ENCODE data around the gene ADGRB2. TPM values are rescaled to one million over a fixed set of nuclear protein-coding genes. Genes with fewer than 3 reads are reported as not detected.

The ADGRB2 gene
- total RNA-seq, 1 experiment from 2014 or later = 1.5 TPM

DNA sequence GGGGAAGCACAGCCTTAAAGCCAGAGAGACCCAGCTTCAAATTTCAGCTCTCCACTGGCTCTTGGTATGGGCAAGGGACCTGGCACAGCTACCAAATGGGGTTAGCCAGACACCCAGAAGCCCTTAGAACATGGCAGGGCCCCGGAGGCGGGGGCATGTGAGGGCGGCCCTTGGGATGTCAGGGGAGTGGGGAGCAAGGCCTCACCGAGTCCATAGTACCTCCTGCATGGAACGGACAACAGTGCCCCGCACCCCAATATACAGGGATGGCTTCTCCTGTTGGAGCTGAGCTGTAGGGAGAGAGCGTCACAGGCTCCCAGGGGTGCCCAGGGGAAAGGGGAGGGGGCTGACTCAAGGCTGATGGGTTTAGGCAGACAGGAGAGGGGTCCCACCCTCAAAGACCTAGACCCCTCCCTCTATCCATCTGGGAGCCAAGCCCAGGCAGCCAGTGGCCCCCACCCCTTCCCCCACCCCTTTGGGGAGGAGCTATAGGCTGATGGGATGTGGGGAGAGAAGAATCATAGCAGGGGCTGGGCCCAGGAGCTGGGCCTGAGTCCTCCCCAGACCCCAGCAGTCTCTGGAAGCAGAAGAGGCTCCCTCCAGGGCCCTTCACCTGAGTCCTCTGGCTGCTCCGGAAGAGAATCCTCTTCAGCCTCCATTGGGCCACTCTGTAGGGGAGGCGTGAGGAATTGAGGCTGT, 35.2 kb upstream of the ADGRB2 start:
- Mint-ChIP-seq H3K4me1 (ENCODE audit: insufficient read depth, unreplicated experiment) (peaks cover 9% of the 10 kb centered on the region), H3K27me3 (ENCODE audit: insufficient read depth, unreplicated experiment) (peaks cover 18% of the 10 kb centered on the region), H3K36me3 (ENCODE audit: insufficient read depth, unreplicated experiment) (no peaks in the 10 kb centered on the region), H3K4me3 (ENCODE audit: unreplicated experiment) (no peak overlapping the region), H3K27ac (ENCODE audit: low read depth, unreplicated experiment) (no peak overlapping the region), H3K9me3 (ENCODE audit: unreplicated experiment) (no peaks in the 10 kb centered on the region)
- ChIA-PET CTCF (interaction anchor here (0.5 to 2.3 kb wide), 4 partner anchors 9 to 346 kb away, joined by 3 to 8 read pairs (median 4); no protein-coding TSS in a partner anchor), POLR2A (interaction anchor here (0.5 to 2.3 kb wide), 2 partner anchors 134 to 135 kb away, joined by 5 to 6 read pairs; no protein-coding TSS in a partner anchor)
- no peak for TF ChIP-seq CTCF (IDR thresholded peaks at IDR 0.05; ENCODE audit: unreplicated experiment)
- no peak for DNase-seq (ENCODE audit: unreplicated experiment)
- no TSS peak for BruUV-seq (replicated peaks)
- intact Hi-C loops (cut with micrococcal nuclease) = loop anchor here (10.0 kb wide), 1 partner anchor 265 kb away; no protein-coding TSS in a partner anchor

- H3K4me1 Mint-ChIP-seq (ENCODE audit: insufficient read depth, unreplicated experiment) = peaks cover 9% of the 10 kb centered on the region
- ChIA-PET POLR2A (interaction anchor here (0.6 to 2.3 kb wide), 3 partner anchors 10 to 136 kb away, joined by 3 to 5 read pairs (median 4); no protein-coding TSS in a partner anchor), CTCF (interaction anchor here (0.5 to 2.3 kb wide), 9 partner anchors 8 to 345 kb away, joined by 3 to 8 read pairs (median 5); no protein-coding TSS in a partner anchor)
- H3K9me3 Mint-ChIP-seq (ENCODE audit: unreplicated experiment) = no peaks in the 10 kb centered on the region
- H3K27ac Mint-ChIP-seq (ENCODE audit: low read depth, unreplicated experiment) = peak overlapping the region; percentile 37
- no peaks in the 10 kb centered on the region for H3K36me3 Mint-ChIP-seq (ENCODE audit: insufficient read depth, unreplicated experiment)
- intact Hi-C loops (cut with micrococcal nuclease) = loop anchor here (10.0 kb wide), 1 partner anchor 266 kb away; no protein-coding TSS in a partner anchor
- BruUV-seq (replicated peaks) = no TSS peak
- no peak for TF ChIP-seq CTCF (IDR thresholded peaks at IDR 0.05; ENCODE audit: unreplicated experiment)
- DNase-seq (ENCODE audit: unreplicated experiment) = peak; percentile 76
- H3K27me3 Mint-ChIP-seq (ENCODE audit: insufficient read depth, unreplicated experiment) = peaks cover 13% of the 10 kb centered on the region
- H3K4me3 Mint-ChIP-seq (ENCODE audit: unreplicated experiment) = no peak overlapping the region
These were observed 34.5 kb upstream of the ADGRB2 start for GRCh38 chr1:31798433-31799195.

- no TSS peak for BruUV-seq (replicated peaks)
- no peak for DNase-seq (ENCODE audit: unreplicated experiment)
- CTCF ChIA-PET = interaction anchor here (0.7 to 1.3 kb wide), 4 partner anchors 9 to 221 kb away, joined by 4 to 7 read pairs (median 6); no protein-coding TSS in a partner anchor
- Mint-ChIP-seq H3K36me3 (ENCODE audit: insufficient read depth, unreplicated experiment) (no peaks in the 10 kb centered on the region), H3K27ac (ENCODE audit: low read depth, unreplicated experiment) (peak overlapping the region; percentile 37), H3K4me3 (ENCODE audit: unreplicated experiment) (no peak overlapping the region), H3K9me3 (ENCODE audit: unreplicated experiment) (no peaks in the 10 kb centered on the region), H3K27me3 (ENCODE audit: insufficient read depth, unreplicated experiment) (peaks cover 7% of the 10 kb centered on the region), H3K4me1 (ENCODE audit: insufficient read depth, unreplicated experiment) (peaks cover 9% of the 10 kb centered on the region)
- intact Hi-C loops (cut with micrococcal nuclease) = loop anchor here (10.0 kb wide), 1 partner anchor 267 kb away; no protein-coding TSS in a partner anchor
- no peak for TF ChIP-seq CTCF (IDR thresholded peaks at IDR 0.05; ENCODE audit: unreplicated experiment)
- POLR2A ChIA-PET = interaction anchor here (0.6 to 2.3 kb wide), 3 partner anchors 9 to 137 kb away, joined by 3 to 5 read pairs (median 4); no protein-coding TSS in a partner anchor
These were observed 33.9 kb upstream of the ADGRB2 start for GRCh38 chr1:31798086-31798432.

- H3K36me3 Mint-ChIP-seq (ENCODE audit: insufficient read depth, unreplicated experiment) = no peaks in the 10 kb centered on the region
- ChIA-PET CTCF (interaction anchor here (1.2 to 1.3 kb wide), 2 partner anchors 8 to 167 kb away, joined by 4 to 7 read pairs; no protein-coding TSS in a partner anchor), POLR2A (interaction anchor here (0.7 to 2.3 kb wide), 2 partner anchors 137 to 212 kb away, joined by 4 to 5 read pairs; no protein-coding TSS in a partner anchor)
- no peak overlapping the region for H3K27ac Mint-ChIP-seq (ENCODE audit: low read depth, unreplicated experiment)
- H3K4me3 Mint-ChIP-seq (ENCODE audit: unreplicated experiment) = no peak overlapping the region
- intact Hi-C loops (cut with micrococcal nuclease) = loop anchor here (10.0 kb wide), 1 partner anchor 268 kb away; no protein-coding TSS in a partner anchor
- DNase-seq (ENCODE audit: unreplicated experiment) = no peak
- no TSS peak for BruUV-seq (replicated peaks)
- no peaks in the 10 kb centered on the region for H3K9me3 Mint-ChIP-seq (ENCODE audit: unreplicated experiment)
- H3K4me1 Mint-ChIP-seq (ENCODE audit: insufficient read depth, unreplicated experiment) = peaks cover 9% of the 10 kb centered on the region
- no peak for TF ChIP-seq CTCF (IDR thresholded peaks at IDR 0.05; ENCODE audit: unreplicated experiment)
- no peaks in the 10 kb centered on the region for H3K27me3 Mint-ChIP-seq (ENCODE audit: insufficient read depth, unreplicated experiment)
These were observed 33.1 kb upstream of the ADGRB2 start for GRCh38 chr1:31797216-31797615.
